Panc1 (cell line): ENCODE data around the gene DAZAP1. TPM values are rescaled to one million over a fixed set of nuclear protein-coding genes. Genes with fewer than 3 reads are reported as not detected.

Experiments
- ATAC-seq: fragments of 200-7000 bp; cut with Tn5 transposase; 2 replicates; pipeline ENCODE4 v1.9.1; 2020; ENCODE audit warnings: mild to moderate bottlenecking, moderate library complexity
- BruUV-seq: library from RNA; stranded (reverse); fragments of 400-500 nt; replicated peaks from 2 replicates; lab custom pipeline; 2021; lab: Mats Ljungman, UMichigan
- CTCF ChIA-PET: fragments of 300-600 bp; sonication (Branson Sonifier 250); formaldehyde crosslinking; loops from one replicate; lab custom pipeline; 2022; ENCODE audit warnings: antibody characterized with exemption; lab: Charles Lee
- POLR2A ChIA-PET: fragments of 300-600 bp; sonication (Branson Sonifier 250); formaldehyde crosslinking; loops from one replicate; lab custom pipeline; 2022; ENCODE audit warnings: antibody characterized with exemption; lab: Charles Lee
- DNase-seq: peaks from one replicate; pipeline ENCODE4 v3.0.0-alpha.2; 2010; ENCODE audit warnings: low read depth, low spot score
- H3K27ac ChIP-seq: 2 replicates; pipeline ENCODE4 v1.5.1; 2011; ENCODE audit warnings: mild to moderate bottlenecking, low read length, inconsistent platforms
- H3K27me3 ChIP-seq: fragments of 200-500 bp; sonication (Bioruptor generic); 2 replicates; pipeline ENCODE4 v1.6.0; 2014; ENCODE audit warnings: low read length, inconsistent platforms; ENCODE audit not compliant: control insufficient read depth, insufficient read depth
- H3K36me3 ChIP-seq: fragments of 200-500 bp; sonication (Bioruptor generic); 2 replicates; pipeline ENCODE4 v1.5.1; 2014; ENCODE audit warnings: inconsistent platforms, mild to moderate bottlenecking, low read length, moderate library complexity; ENCODE audit not compliant: control insufficient read depth, insufficient read depth
- H3K4me1 ChIP-seq: 2 replicates; pipeline ENCODE4 v1.5.1; 2011; ENCODE audit warnings: inconsistent platforms, mild to moderate bottlenecking, low read length, moderate library complexity; ENCODE audit not compliant: control insufficient read depth, insufficient read depth
- H3K4me3 ChIP-seq, 2 experiments: 2 replicates each; pipeline ENCODE4 v1.5.1; 2011 to 2012; ENCODE audit warnings: low read depth in 2 of 2, low read length in 2 of 2, mild to moderate bottlenecking in 2 of 2, inconsistent platforms in 1 of 2, moderate library complexity in 1 of 2
- H3K9me3 ChIP-seq: fragments of 200-500 bp; sonication (Bioruptor generic); 2 replicates; pipeline ENCODE4 v1.5.1; 2014; ENCODE audit warnings: low read depth, mild to moderate bottlenecking, inconsistent platforms, low read length, moderate library complexity; ENCODE audit not compliant: control insufficient read depth, insufficient read depth
- POLR2AphosphoS5 ChIP-seq: IDR thresholded peaks from 2 replicates; pipeline ENCODE4 v1.6.1; 2012; ENCODE audit warnings: mild to moderate bottlenecking, low read depth, low read length, moderate library complexity
- SIN3A ChIP-seq: IDR thresholded peaks from 2 replicates; pipeline ENCODE4 v1.6.1; 2012; ENCODE audit warnings: low read depth, mild to moderate bottlenecking, low read length, moderate library complexity, borderline replicate concordance; ENCODE audit not compliant: insufficient read depth
- TCF7L2 ChIP-seq: IDR thresholded peaks from 2 replicates; pipeline ENCODE4 v1.6.1; 2011; ENCODE audit warnings: mild to moderate bottlenecking, low read depth, low read length, inconsistent platforms
- in situ Hi-C: cut with HindIII; loops from 2 replicates; pipeline ENCODE4 v1.10.0; 2016; ENCODE audit warnings: low sequenced_read_pairs, low pct_unique_long_range_greater_than_20kb
- intact Hi-C: fragments of 100-400 bp; cut with micrococcal nuclease; formaldehyde crosslinking; loops from one replicate; pipeline ENCODE4 v1.10.0; 2022; ENCODE audit not compliant: unreplicated experiment
- total RNA-seq: library from RNA; stranded (reverse); gene quantifications from one replicate; pipeline ENCODE4 v1.2.1, GENCODE V29; 2021; ENCODE audit not compliant: unreplicated experiment
- TF ChIP-seq, protein P1 (sequence below), 2 experiments: IDR thresholded peaks; 2 replicates each; pipeline ENCODE4 v1.6.1; 2011 to 2012; ENCODE audit warnings: low read depth in 2 of 2, control low read depth in 1 of 2, low read length in 1 of 2, mild to moderate bottlenecking in 1 of 2, moderate library complexity in 1 of 2; ENCODE audit not compliant: insufficient read depth in 1 of 2
- TF ChIP-seq, protein P2 (sequence below): fragments of 450-650 bp; IDR thresholded peaks from 2 replicates; pipeline ENCODE4 v1.5.1; 2017; ENCODE audit warnings: mild to moderate bottlenecking

The DAZAP1 gene
- total RNA-seq, 1 experiment from 2014 or later = 195 TPM

DNA sequence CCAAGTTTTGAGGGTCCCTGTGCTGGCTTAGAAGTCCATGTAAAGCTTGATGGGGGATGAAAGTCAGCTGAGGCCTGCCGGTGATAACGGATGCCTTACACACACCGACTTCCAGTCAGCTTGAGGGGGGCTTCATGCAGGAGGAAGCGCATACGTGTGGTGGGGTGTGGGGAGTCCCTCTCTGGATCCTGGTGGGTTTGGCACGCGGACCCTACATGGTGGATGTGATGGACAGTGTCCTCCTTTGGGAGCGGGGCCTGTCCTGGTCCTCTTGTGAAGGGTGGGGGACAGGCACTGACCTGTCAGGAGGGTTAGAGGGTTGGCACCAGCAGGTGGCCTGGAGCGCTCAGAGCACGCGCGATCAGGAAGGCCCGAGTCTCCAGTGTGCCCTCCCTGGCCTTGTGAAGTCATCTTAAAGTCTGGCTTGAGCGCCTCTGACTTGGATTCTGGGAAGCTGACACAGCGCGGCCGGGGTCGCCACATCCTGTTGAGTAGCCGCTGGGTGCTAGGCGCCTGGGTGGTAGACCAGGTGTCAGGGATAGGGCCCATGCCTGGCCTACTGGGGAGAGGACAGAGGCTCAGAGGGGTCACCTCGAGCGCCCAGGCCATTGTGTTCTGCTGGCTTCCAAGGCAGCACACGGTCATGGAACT, 2.9 kb downstream of the DAZAP1 start:
- Histone ChIP-seq H3K27ac (peak overlapping the region; percentile 48; the same call in 1 of the 2 replicates), H3K36me3 (no peaks in the 10 kb centered on the region; the same call in 1 of the 2 replicates), H3K9me3 (no peaks in the 10 kb centered on the region), H3K4me3 (peak overlapping the region; percentile 77; a peak in 3 of 4 replicates), H3K27me3 (no peaks in the 10 kb centered on the region), H3K4me1 (peaks cover 37% of the 10 kb centered on the region)
- no TSS peak for BruUV-seq
- intact Hi-C loops = no loop called here
- in situ Hi-C loops = no loop called here
- no peak for TF ChIP-seq TCF7L2
- TF ChIP-seq, protein P1, sequence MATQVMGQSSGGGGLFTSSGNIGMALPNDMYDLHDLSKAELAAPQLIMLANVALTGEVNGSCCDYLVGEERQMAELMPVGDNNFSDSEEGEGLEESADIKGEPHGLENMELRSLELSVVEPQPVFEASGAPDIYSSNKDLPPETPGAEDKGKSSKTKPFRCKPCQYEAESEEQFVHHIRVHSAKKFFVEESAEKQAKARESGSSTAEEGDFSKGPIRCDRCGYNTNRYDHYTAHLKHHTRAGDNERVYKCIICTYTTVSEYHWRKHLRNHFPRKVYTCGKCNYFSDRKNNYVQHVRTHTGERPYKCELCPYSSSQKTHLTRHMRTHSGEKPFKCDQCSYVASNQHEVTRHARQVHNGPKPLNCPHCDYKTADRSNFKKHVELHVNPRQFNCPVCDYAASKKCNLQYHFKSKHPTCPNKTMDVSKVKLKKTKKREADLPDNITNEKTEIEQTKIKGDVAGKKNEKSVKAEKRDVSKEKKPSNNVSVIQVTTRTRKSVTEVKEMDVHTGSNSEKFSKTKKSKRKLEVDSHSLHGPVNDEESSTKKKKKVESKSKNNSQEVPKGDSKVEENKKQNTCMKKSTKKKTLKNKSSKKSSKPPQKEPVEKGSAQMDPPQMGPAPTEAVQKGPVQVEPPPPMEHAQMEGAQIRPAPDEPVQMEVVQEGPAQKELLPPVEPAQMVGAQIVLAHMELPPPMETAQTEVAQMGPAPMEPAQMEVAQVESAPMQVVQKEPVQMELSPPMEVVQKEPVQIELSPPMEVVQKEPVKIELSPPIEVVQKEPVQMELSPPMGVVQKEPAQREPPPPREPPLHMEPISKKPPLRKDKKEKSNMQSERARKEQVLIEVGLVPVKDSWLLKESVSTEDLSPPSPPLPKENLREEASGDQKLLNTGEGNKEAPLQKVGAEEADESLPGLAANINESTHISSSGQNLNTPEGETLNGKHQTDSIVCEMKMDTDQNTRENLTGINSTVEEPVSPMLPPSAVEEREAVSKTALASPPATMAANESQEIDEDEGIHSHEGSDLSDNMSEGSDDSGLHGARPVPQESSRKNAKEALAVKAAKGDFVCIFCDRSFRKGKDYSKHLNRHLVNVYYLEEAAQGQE (IDR thresholded peaks at IDR 0.05; ENCODE audit: insufficient read depth in 1 of 2, low read depth in 2 of 2, low read length in 1 of 2) = no peak
- TF ChIP-seq, protein P2, sequence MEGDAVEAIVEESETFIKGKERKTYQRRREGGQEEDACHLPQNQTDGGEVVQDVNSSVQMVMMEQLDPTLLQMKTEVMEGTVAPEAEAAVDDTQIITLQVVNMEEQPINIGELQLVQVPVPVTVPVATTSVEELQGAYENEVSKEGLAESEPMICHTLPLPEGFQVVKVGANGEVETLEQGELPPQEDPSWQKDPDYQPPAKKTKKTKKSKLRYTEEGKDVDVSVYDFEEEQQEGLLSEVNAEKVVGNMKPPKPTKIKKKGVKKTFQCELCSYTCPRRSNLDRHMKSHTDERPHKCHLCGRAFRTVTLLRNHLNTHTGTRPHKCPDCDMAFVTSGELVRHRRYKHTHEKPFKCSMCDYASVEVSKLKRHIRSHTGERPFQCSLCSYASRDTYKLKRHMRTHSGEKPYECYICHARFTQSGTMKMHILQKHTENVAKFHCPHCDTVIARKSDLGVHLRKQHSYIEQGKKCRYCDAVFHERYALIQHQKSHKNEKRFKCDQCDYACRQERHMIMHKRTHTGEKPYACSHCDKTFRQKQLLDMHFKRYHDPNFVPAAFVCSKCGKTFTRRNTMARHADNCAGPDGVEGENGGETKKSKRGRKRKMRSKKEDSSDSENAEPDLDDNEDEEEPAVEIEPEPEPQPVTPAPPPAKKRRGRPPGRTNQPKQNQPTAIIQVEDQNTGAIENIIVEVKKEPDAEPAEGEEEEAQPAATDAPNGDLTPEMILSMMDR = no peak
- TF ChIP-seq SIN3A = no peak
- TF ChIP-seq POLR2AphosphoS5 = no peak
- POLR2A ChIA-PET = no interaction called here
- no peak for DNase-seq
- ATAC-seq = no peak
- CTCF ChIA-PET = no interaction called here

DNA sequence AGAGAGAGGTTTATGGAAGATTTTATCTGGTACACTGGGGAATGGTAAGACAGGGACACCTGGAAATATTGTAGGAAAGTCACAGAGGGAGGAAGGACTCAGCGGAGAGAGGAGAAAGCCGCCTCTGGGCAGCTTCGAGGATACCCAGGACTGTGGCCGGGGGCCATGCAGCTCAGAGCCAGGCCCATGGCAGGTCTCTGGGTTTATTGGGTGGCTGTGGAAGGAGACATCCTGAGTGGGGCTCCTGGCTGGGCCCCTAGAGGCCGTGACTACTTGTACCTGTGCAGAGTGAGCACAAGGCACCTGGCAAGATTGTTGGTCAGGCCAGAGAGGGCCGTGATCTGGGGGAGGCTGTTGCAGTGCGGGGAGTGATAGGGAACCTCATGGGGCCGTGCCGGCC, 3.4 kb downstream of the DAZAP1 start:
- peaks cover 43% of the 10 kb centered on the region for H3K4me1 ChIP-seq

More for the DNA sequence above, 3.4 kb downstream of the DAZAP1 start:
- Histone ChIP-seq H3K27ac (peak overlapping the region; percentile 48), H3K27me3 (no peaks in the 10 kb centered on the region), H3K4me3 (no peak overlapping the region), H3K36me3 (no peaks in the 10 kb centered on the region; the same call in 1 of the 2 replicates), H3K9me3 (no peaks in the 10 kb centered on the region)
- intact Hi-C loops = no loop called here
- CTCF ChIA-PET = no interaction called here
- in situ Hi-C loops = no loop called here
- ATAC-seq (no peak), DNase-seq (no peak)
- POLR2A ChIA-PET = no interaction called here
- BruUV-seq = no TSS peak
- TF ChIP-seq TCF7L2 (no peak), SIN3A (no peak), POLR2AphosphoS5 (no peak)
- TF ChIP-seq, protein P2 = no peak
- TF ChIP-seq, protein P1 (IDR thresholded peaks at IDR 0.05; ENCODE audit: insufficient read depth in 1 of 2, low read depth in 2 of 2, low read length in 1 of 2) = no peak
